Left ventricle myocardium inferior (tissue), 1 donor: Measurements from ENCODE around the gene RERE. TPM values are rescaled to one million over a fixed set of nuclear protein-coding genes. Genes with fewer than 3 reads are reported as not detected.

ENCODE experiments used
- DNase-seq: peaks from one replicate; pipeline ENCODE4 v3.0.0-alpha.2; 2020
- H3K27ac ChIP-seq: fragments of 200-600 bp; replicated peaks from 2 replicates; pipeline ENCODE4 v1.8.0; 2021
- H3K27me3 ChIP-seq: fragments of 200-600 bp; 2 replicates; pipeline ENCODE4 v1.8.0; 2021; ENCODE audit warnings: low read depth
- H3K36me3 ChIP-seq: fragments of 200-600 bp; 2 replicates; pipeline ENCODE4 v1.8.0; 2021
- H3K4me1 ChIP-seq: fragments of 200-600 bp; 2 replicates; pipeline ENCODE4 v1.8.0; 2021
- H3K4me3 ChIP-seq: fragments of 200-600 bp; 2 replicates; pipeline ENCODE4 v1.8.0; 2021; ENCODE audit warnings: mild to moderate bottlenecking, moderate library complexity
- H3K9me3 ChIP-seq: fragments of 200-600 bp; replicated peaks from 2 replicates; pipeline ENCODE4 v1.8.0; 2021
- intact Hi-C: fragments of 100-400 bp; cut with micrococcal nuclease; formaldehyde crosslinking; loops from one replicate; pipeline ENCODE4 v1.11.0; 2022
- total RNA-seq: library from RNA; stranded (reverse); fragmentation: NEBNext Ultra II Directional; extraction: Animal tissue kit (Norgen Biotek cat#: 25700); gene quantifications from one replicate; pipeline ENCODE4 v1.2.1, GENCODE V29; 2021
- TF ChIP-seq, protein P1 (sequence below): fragments of 200-600 bp; IDR thresholded peaks from 2 replicates; pipeline ENCODE4 v1.8.0; 2021; ENCODE audit warnings: antibody characterized with exemption, mild to moderate bottlenecking, borderline replicate concordance
- donor health status: DM: no; HTN: yes; CAD: no; lungs with severe emphysema.

The RERE gene
- total RNA-seq, 1 donor from 2014 or later = 141 TPM

DNA sequence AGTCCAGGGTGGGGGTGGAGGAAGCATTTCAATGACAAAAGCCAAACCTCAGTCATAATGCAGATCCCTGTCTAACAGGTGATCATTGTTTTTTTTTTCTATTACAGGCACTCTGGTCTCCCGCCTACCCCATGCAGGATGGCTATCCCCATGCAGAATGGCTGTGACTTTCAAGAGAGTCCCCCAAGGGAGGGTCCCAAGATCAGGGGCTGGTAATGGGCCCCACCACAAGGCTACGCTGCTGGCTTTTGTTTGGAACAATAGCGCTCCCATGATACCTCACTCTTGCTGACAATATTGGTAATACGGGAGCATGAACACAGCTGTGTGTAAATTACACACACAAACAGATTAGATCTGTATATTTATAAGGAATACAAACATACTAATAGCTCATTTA is 380.1 kb downstream of the RERE start:
- no peaks in the 10 kb centered on the region for H3K36me3 ChIP-seq
- DNase-seq = no peak
- peaks cover 31% of the 10 kb centered on the region for H3K4me1 ChIP-seq
- H3K27me3 ChIP-seq = no peaks in the 10 kb centered on the region
- H3K9me3 ChIP-seq = no peaks in the 10 kb centered on the region
- no peak overlapping the region for H3K4me3 ChIP-seq
- H3K27ac ChIP-seq = no peak overlapping the region
- intact Hi-C loops = no loop called here
- TF ChIP-seq, protein P1, sequence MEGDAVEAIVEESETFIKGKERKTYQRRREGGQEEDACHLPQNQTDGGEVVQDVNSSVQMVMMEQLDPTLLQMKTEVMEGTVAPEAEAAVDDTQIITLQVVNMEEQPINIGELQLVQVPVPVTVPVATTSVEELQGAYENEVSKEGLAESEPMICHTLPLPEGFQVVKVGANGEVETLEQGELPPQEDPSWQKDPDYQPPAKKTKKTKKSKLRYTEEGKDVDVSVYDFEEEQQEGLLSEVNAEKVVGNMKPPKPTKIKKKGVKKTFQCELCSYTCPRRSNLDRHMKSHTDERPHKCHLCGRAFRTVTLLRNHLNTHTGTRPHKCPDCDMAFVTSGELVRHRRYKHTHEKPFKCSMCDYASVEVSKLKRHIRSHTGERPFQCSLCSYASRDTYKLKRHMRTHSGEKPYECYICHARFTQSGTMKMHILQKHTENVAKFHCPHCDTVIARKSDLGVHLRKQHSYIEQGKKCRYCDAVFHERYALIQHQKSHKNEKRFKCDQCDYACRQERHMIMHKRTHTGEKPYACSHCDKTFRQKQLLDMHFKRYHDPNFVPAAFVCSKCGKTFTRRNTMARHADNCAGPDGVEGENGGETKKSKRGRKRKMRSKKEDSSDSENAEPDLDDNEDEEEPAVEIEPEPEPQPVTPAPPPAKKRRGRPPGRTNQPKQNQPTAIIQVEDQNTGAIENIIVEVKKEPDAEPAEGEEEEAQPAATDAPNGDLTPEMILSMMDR = no peak

DNA sequence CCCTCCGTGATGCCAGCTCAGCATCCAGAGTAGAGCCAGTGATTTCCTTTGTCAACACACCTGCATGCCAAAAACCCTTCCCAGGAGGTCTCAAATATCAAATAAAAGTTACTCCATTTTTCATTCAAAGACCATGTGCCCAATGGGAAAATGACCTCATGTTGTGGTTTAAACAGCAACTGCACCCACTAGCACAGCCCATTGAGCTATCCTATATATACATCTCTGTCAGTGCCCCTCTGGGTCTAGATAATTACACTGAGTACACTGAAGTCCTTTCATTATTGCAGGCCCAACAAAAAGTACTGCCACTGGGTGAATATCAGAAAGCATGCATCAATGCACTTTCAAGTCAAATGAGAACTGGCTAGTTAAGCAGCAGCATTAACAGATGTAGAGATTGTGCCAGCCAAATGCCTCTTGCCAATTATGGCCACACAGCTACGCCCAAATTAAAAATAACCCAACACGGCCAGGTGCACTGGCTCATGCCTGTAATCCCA is 381.8 kb downstream of the RERE start:
- Histone ChIP-seq H3K4me1 (peaks cover 49% of the 10 kb centered on the region), H3K27me3 (no peaks in the 10 kb centered on the region), H3K9me3 (no peaks in the 10 kb centered on the region), H3K36me3 (no peaks in the 10 kb centered on the region), H3K4me3 (no peak overlapping the region), H3K27ac (no peak overlapping the region)
- intact Hi-C loops = no loop called here
- no peak for DNase-seq
- TF ChIP-seq, protein P1 = no peak

DNA sequence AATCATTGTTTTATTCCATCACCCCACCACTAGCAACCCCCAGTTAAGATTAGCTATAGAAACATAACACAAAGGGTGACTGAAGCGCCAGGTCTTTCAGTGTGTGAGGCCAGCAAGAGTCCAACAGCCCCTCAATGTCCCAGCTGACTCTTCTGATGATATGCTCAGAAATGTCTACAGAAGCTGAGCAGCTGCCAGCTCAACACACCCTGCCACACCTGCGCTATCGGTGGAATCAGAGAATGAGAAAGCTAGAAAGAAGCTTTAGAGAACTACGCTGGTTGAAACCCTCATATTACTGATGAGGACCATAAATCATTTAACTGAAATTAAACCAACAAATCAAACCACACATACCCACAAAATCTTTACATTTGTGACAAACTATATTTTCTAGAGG is 383.3 kb downstream of the RERE start:
- Histone ChIP-seq H3K27ac (no peak overlapping the region), H3K36me3 (no peaks in the 10 kb centered on the region), H3K4me1 (peaks cover 51% of the 10 kb centered on the region), H3K9me3 (no peaks in the 10 kb centered on the region), H3K4me3 (no peak overlapping the region), H3K27me3 (no peaks in the 10 kb centered on the region)
- TF ChIP-seq, protein P1 = no peak
- intact Hi-C loops = no loop called here
- DNase-seq = no peak

DNA sequence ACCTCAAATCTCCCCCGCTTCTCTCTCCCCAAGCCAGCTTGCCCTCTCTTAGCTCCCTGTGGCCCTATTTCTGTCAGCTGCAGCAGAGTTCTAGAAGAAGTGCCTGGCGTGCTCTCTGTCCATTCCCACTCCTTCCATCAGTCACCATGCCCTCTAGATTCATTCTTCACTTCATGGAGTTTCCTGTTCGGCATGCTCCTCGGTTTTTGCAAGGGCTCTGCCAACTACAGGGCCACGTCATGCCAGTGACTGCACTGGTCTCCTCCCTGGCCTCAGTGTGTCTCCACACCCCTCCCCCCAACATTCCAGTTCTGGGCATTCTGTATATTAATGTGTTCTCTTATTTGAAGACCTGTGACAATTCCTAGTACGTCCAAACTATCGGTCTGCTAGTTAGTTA is 385.7 kb downstream of the RERE start:
- Histone ChIP-seq H3K9me3 (no peaks in the 10 kb centered on the region), H3K4me3 (no peak overlapping the region), H3K36me3 (no peaks in the 10 kb centered on the region), H3K27me3 (no peaks in the 10 kb centered on the region), H3K27ac (peak overlapping the region; percentile 17), H3K4me1 (peaks cover 57% of the 10 kb centered on the region)
- no peak for DNase-seq
- TF ChIP-seq, protein P1 = no peak
- intact Hi-C loops = no loop called here

DNA sequence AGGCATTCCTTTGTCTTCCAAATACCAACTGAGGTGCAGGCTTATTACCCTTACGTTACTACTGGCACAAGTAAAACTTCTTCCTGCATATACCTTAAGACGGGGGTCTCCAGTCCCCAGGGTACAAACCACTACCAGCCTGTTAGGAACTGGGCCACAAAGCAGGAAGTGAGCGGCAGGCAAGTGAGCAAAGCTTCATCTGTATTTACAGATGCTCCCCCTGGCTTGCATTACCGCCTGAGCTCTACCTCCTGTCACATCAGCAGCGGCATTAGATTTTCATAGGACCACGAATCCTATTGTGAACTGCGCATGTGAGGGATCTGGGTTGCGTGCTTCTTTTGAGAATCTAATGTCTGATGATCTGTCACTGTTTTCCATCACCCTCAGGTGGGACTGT is 386.4 kb downstream of the RERE start:
- H3K27me3 ChIP-seq = no peaks in the 10 kb centered on the region
- no peaks in the 10 kb centered on the region for H3K36me3 ChIP-seq
- no peak overlapping the region for H3K4me3 ChIP-seq
- intact Hi-C loops = no loop called here
- peak overlapping the region; percentile 17 for H3K27ac ChIP-seq
- DNase-seq = no peak
- H3K9me3 ChIP-seq = no peaks in the 10 kb centered on the region
- peaks cover 61% of the 10 kb centered on the region for H3K4me1 ChIP-seq
- TF ChIP-seq, protein P1 = peak; percentile 9
